ENCODE measurements around the gene COG1.
A peak's percentile ranks its signal among the peaks of the same experiment; 100 is the strongest.

COG1 gene

GRCh38 chr17:73201215-73202069 is 8.6 kb downstream of the COG1 start:
- no peak for DNase-seq

- no peak for DNase-seq
Observed at GRCh38 chr17:73203135-73203787, 10.4 kb downstream of the COG1 start.

GRCh38 chr17:73203788-73204479 is 11.1 kb downstream of the COG1 start:
- no peak for DNase-seq

- DNase-seq, result no peak
Observed at GRCh38 chr17:73205459-73205961, 12.7 kb downstream of the COG1 start.

- no peak for DNase-seq
Observed at GRCh38 chr17:73208139-73208827, 15.4 kb downstream of the COG1 start.

GRCh38 chr17:73209436-73209835 is 16.6 kb downstream of the COG1 start:
- DNase-seq, result no peak

GRCh38 chr17:73210002-73210678 is 17.3 kb downstream of the COG1 start:
- no peak for DNase-seq

GRCh38 chr17:73211745-73212144 is 18.9 kb downstream of the COG1 start:
- peak; percentile 75 for DNase-seq

GRCh38 chr17:73214008-73214407 is 21.2 kb downstream of the COG1 start:
- no peak for DNase-seq

GRCh38 chr17:73214851-73215250 is 22.0 kb downstream of the COG1 start:
- DNase-seq, result no peak

GRCh38 chr17:73215447-73215846 is 22.6 kb downstream of the COG1 start:
- no peak for DNase-seq

- no peak for DNase-seq
Observed at GRCh38 chr17:73223626-73224230, 30.9 kb downstream of the COG1 start.

- no peak for DNase-seq
Observed at GRCh38 chr17:73224237-73224636, 31.4 kb downstream of the COG1 start.

GRCh38 chr17:73224663-73225305 is 31.9 kb downstream of the COG1 start:
- DNase-seq, result no peak

- no peak for DNase-seq
Observed at GRCh38 chr17:73226556-73227172, 33.8 kb downstream of the COG1 start.

GRCh38 chr17:73227379-73227778 is 34.5 kb downstream of the COG1 start:
- no peak for DNase-seq

- DNase-seq, result no peak
Observed at GRCh38 chr17:73227944-73228343, 35.1 kb downstream of the COG1 start.

GRCh38 chr17:73228748-73229236 is 35.9 kb downstream of the COG1 start:
- DNase-seq, result no peak

- DNase-seq, result no peak
Observed at GRCh38 chr17:73230088-73230487, 37.2 kb downstream of the COG1 start.

- DNase-seq, result peak; percentile 61
Observed at GRCh38 chr17:73231395-73231794, 38.5 kb downstream of the COG1 start.

All from activated CD8-positive, alpha-beta memory T cell treated with anti-CD3 and anti-CD28 coated beads for 24 hours (primary cell).